Ishikawa (cell line): ENCODE measurements around the gene PLAAT3.

ENCODE experiments used
- CEBPB ChIP-seq: IDR thresholded peaks from 2 replicates; pipeline ENCODE4 v1.6.1; 2012
- CREB1 ChIP-seq: IDR thresholded peaks from 2 replicates; pipeline ENCODE4 v1.6.1; 2012; ENCODE audit warnings: low read depth
- EGR1 ChIP-seq: IDR thresholded peaks from 2 replicates; pipeline ENCODE4 v1.6.1; 2012
- EP300 ChIP-seq: IDR thresholded peaks from 2 replicates; pipeline ENCODE4 v1.6.1; 2012; ENCODE audit warnings: borderline replicate concordance
- FOXM1 ChIP-seq: IDR thresholded peaks from 2 replicates; pipeline ENCODE4 v1.6.1; 2012; ENCODE audit warnings: low read depth, borderline replicate concordance
- NFIC ChIP-seq: IDR thresholded peaks from 2 replicates; pipeline ENCODE4 v1.6.1; 2012
- RAD21 ChIP-seq: IDR thresholded peaks from 2 replicates; pipeline ENCODE4 v1.6.1; 2012; ENCODE audit warnings: low read depth
- REST ChIP-seq: IDR thresholded peaks from 2 replicates; pipeline ENCODE4 v1.6.1; 2012; ENCODE audit warnings: low read depth, mild to moderate bottlenecking
- TAF1 ChIP-seq: IDR thresholded peaks from 2 replicates; pipeline ENCODE4 v1.6.1; 2012; ENCODE audit warnings: low read depth, mild to moderate bottlenecking
- TCF12 ChIP-seq: IDR thresholded peaks from 2 replicates; pipeline ENCODE4 v1.6.1; 2012; ENCODE audit warnings: low read depth
- TEAD4 ChIP-seq: IDR thresholded peaks from 2 replicates; pipeline ENCODE4 v1.6.1; 2012
- USF1 ChIP-seq: IDR thresholded peaks from 2 replicates; pipeline ENCODE4 v1.6.1; 2012
- YY1 ChIP-seq: IDR thresholded peaks from 2 replicates; pipeline ENCODE4 v1.6.1; 2012; ENCODE audit warnings: low read depth
- ZBTB7A ChIP-seq: IDR thresholded peaks from 2 replicates; pipeline ENCODE4 v1.6.1; 2012; ENCODE audit warnings: low read depth
- TF ChIP-seq, protein P1 (sequence below): IDR thresholded peaks from 2 replicates; pipeline ENCODE4 v1.6.1; 2012

Gene PLAAT3

DNA sequence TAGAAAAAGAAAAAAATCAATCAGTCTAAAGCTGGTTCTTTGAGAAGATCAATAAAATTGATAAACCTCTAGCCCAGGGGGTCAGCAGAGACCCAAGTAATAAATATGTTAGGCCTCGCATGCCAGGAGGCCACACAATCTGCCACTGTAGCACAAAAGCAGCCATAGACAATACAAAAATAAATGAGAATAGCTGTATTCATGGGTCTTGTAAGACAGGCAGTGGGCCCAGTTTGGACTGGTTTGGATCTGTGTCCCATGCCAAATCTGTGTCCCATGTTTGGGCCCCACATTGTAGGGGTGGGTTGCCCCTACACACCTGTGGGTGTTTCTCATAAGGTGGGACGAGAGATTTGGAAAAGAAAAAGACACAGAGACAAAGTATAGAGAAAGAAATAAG lies 84.2 kb downstream of the PLAAT3 start:
- no peak for TF ChIP-seq RAD21
- no peak for TF ChIP-seq NFIC
- TF ChIP-seq TEAD4 = no peak
- TF ChIP-seq CEBPB = no peak
- no peak for TF ChIP-seq TAF1
- no peak for TF ChIP-seq FOXM1
- TF ChIP-seq EGR1 = no peak
- no peak for TF ChIP-seq TCF12
- TF ChIP-seq YY1 = no peak
- no peak for TF ChIP-seq ZBTB7A
- no peak for TF ChIP-seq EP300
- TF ChIP-seq, protein P1, sequence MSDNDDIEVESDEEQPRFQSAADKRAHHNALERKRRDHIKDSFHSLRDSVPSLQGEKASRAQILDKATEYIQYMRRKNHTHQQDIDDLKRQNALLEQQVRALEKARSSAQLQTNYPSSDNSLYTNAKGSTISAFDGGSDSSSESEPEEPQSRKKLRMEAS = no peak
- TF ChIP-seq USF1 = no peak
- no peak for TF ChIP-seq REST
- no peak for TF ChIP-seq CREB1

DNA sequence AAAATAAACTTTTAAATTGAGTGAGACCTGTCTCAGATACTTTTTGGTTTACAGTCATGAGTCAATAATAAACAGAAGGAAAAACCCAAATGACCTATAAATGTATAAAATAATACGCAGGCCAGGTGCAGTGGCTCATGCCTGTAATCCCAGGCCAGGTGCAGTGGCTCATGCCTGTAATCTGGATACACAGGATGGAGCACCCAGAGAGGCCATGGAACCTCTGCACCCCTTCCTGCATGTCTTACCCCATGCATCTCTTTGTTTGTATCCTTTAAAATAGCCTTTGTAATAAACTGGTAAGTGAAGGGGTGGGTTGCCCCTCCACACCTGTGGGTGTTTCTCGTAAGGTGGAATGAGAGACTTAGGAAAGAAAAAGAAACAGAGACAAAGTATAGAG lies 86.6 kb downstream of the PLAAT3 start:
- TF ChIP-seq TAF1 (no peak), CEBPB (no peak), CREB1 (no peak), RAD21 (no peak), NFIC (no peak), FOXM1 (no peak), YY1 (no peak), EGR1 (no peak), REST (no peak), TCF12 (no peak), EP300 (no peak)
- TF ChIP-seq, protein P1 = no peak
